Measurements from ENCODE around the gene COMT. TPM values are rescaled to one million over a fixed set of nuclear protein-coding genes. Genes with fewer than 3 reads are reported as not detected.

The COMT gene
- total and polyA plus RNA-seq, 9 of the 15 experiments (the other 6 are each of a cell fraction or from before 2014, with no cell fraction given): 12.5 to 351 (median 155) TPM

GRCh38 chr22:20002636-20003035 is 61.1 kb downstream of the COMT start:
- H2AFZ ChIP-seq (ENCODE audit: low read depth, low read length): no peak overlapping the region
- no peaks in the 10 kb centered on the region for H3K27me3 ChIP-seq (ENCODE audit: control insufficient read depth in 2 of 2, insufficient read depth in 2 of 2, low read length in 2 of 2)
- peaks cover 18 to 41% of the 10 kb centered on the region in 2 experiments; a peak in 4 of 5 replicates for H3K4me1 ChIP-seq (replicated peaks in 1 of 2; ENCODE audit: control insufficient read depth in 2 of 2, insufficient read depth in 2 of 2, low read length in 2 of 2)
- H4K20me1 ChIP-seq (replicated peaks; ENCODE audit: control insufficient read depth, insufficient read depth, low read length): peaks cover 7% of the 10 kb centered on the region; the same call in 1 of the 2 replicates
- FAIRE-seq (no peak), DNase-seq (ENCODE audit: extremely low read depth in 1 of 4, low spot score in 3 of 4) (no peak), ATAC-seq (no peak)
- H3K9me1 ChIP-seq (ENCODE audit: control insufficient read depth, insufficient read depth, low read length): no peaks in the 10 kb centered on the region
- no peak overlapping the region for H3K4me2 ChIP-seq (ENCODE audit: insufficient read depth, low read length)
- WGBS (ENCODE audit: insufficient coverage, low coverage, missing lambda C conversion rate): 53% methylated on average over 2 of the region's 2 CpGs
- H3K79me2 ChIP-seq (ENCODE audit: control insufficient read depth, insufficient read depth, low read length): 0 out of 3 replicates have a peak, but pooled peaks cover 2% of the 10 kb centered on the region
- in situ Hi-C loops (cut with MboI) (no loop called here), intact Hi-C loops (cut with micrococcal nuclease) (loop anchor here (2.0 kb wide), 2 partner anchors 20 to 28 kb away; no protein-coding TSS in a partner anchor)
- ChIA-PET POLR2A (interaction anchor here (0.6 to 3.0 kb wide), 7 partner anchors 8 to 42 kb away, joined by 3 to 15 read pairs (median 8); partner anchors contain the start of gene TANGO2), CTCF (ENCODE audit: low intra/inter-chr PET ratio) (interaction anchor here (0.7 kb wide), 1 partner anchor 524 kb away, joined by 3 read pairs; no protein-coding TSS in a partner anchor)
- TF ChIP-seq SPI1 (IDR thresholded peaks at IDR 0.05; ENCODE audit: borderline replicate concordance, low read depth, low read length) (no peak), E2F1 (CRISPR knock-in tag; IDR thresholded peaks at IDR 0.05) (peak; percentile 42; the same call in 1 of the 2 replicates)
- H3K4me3 ChIP-seq: no peak overlapping the region
- peaks cover 19% of the 10 kb centered on the region for H3K9me3 ChIP-seq (replicated peaks; ENCODE audit: control insufficient read depth, insufficient read depth, low read depth, low read length)
- H3K9ac ChIP-seq (ENCODE audit: insufficient read depth in 1 of 2, low read depth in 2 of 2, low read length in 2 of 2): no peak overlapping the region
- peaks cover 8% of the 10 kb centered on the region; the same call in 1 of the 3 replicates for H3K36me3 ChIP-seq (ENCODE audit: control insufficient read depth, insufficient read depth, low read length)
- no peak overlapping the region; the same call in 2 of the 3 replicates for H3K27ac ChIP-seq (ENCODE audit: extremely low read depth, low read depth, low read length)
- BruUV-seq (replicated peaks): TSS peak; percentile 16

- Histone ChIP-seq H3K4me1 (replicated peaks in 1 of 2; ENCODE audit: control insufficient read depth in 2 of 2, insufficient read depth in 2 of 2, low read length in 2 of 2) (peaks cover 24 to 40% of the 10 kb centered on the region in 2 experiments; a peak in 4 of 5 replicates), H3K36me3 (ENCODE audit: control insufficient read depth, insufficient read depth, low read length) (peaks cover 8% of the 10 kb centered on the region; the same call in 1 of the 3 replicates), H3K9me3 (replicated peaks; ENCODE audit: control insufficient read depth, insufficient read depth, low read depth, low read length) (peaks cover 19% of the 10 kb centered on the region), H4K20me1 (replicated peaks; ENCODE audit: control insufficient read depth, insufficient read depth, low read length) (peaks cover 5% of the 10 kb centered on the region; the same call in 1 of the 2 replicates), H3K9ac (ENCODE audit: insufficient read depth in 1 of 2, low read depth in 2 of 2, low read length in 2 of 2) (no peak overlapping the region), H2AFZ (ENCODE audit: low read depth, low read length) (no peak overlapping the region), H3K79me2 (ENCODE audit: control insufficient read depth, insufficient read depth, low read length) (0 out of 3 replicates have a peak, but pooled peaks cover 3% of the 10 kb centered on the region), H3K9me1 (ENCODE audit: control insufficient read depth, insufficient read depth, low read length) (no peaks in the 10 kb centered on the region), H3K27ac (ENCODE audit: extremely low read depth, low read depth, low read length) (no peak overlapping the region), H3K27me3 (ENCODE audit: control insufficient read depth in 2 of 2, insufficient read depth in 2 of 2, low read length in 2 of 2) (no peaks in the 10 kb centered on the region), H3K4me2 (ENCODE audit: insufficient read depth, low read length) (no peak overlapping the region), H3K4me3 (no peak overlapping the region)
- ATAC-seq: no peak
- in situ Hi-C loops (cut with MboI) (no loop called here), intact Hi-C loops (cut with micrococcal nuclease) (loop anchor here (2.0 kb wide), 2 partner anchors 19 to 29 kb away; no protein-coding TSS in a partner anchor)
- ChIA-PET POLR2A (interaction anchor here (0.6 to 3.0 kb wide), 7 partner anchors 8 to 87 kb away, joined by 3 to 15 read pairs (median 3); partner anchors contain the start of gene TANGO2), CTCF (ENCODE audit: low intra/inter-chr PET ratio) (interaction anchor here (0.7 kb wide), 1 partner anchor 525 kb away, joined by 3 read pairs; no protein-coding TSS in a partner anchor)
- BruUV-seq (replicated peaks): no TSS peak
- no peak for DNase-seq (ENCODE audit: extremely low read depth in 1 of 4, low spot score in 3 of 4)
- FAIRE-seq: peak; percentile 37
- 17% methylated on average over 1 of the region's 1 CpG for WGBS (ENCODE audit: insufficient coverage, low coverage, missing lambda C conversion rate)
- TF ChIP-seq TCF7L2 (IDR thresholded peaks at IDR 0.05; ENCODE audit: low read depth, low read length) (no peak), ARID3B (CRISPR knock-in tag; IDR thresholded peaks at IDR 0.05; ENCODE audit: borderline replicate concordance) (no peak), CTCF (IDR thresholded peaks at IDR 0.05 in 2 of 3, conservative IDR thresholded peaks at IDR 0.05 in 1 of 3; ENCODE audit: insufficient read depth in 2 of 3, low read depth in 1 of 3, low read length in 3 of 3) (no peak), KLF16 (IDR thresholded peaks at IDR 0.05) (no peak), BCOR (IDR thresholded peaks at IDR 0.05) (peak; percentile 23; the same call in 1 of the 2 replicates), GATAD2B (IDR thresholded peaks at IDR 0.05; ENCODE audit: borderline replicate concordance) (no peak)
Observed at GRCh38 chr22:20003304-20003703, 61.7 kb downstream of the COMT start.
